ENCODE measurements around the gene SF3B2.

GRCh38 chr11:66067640-66068039, 15.5 kb downstream of the SF3B2 start:
- TF ChIP-seq TOX (CRISPR knock-in tag; IDR thresholded peaks at IDR 0.05; ENCODE audit: borderline replicate concordance) (no peak), ISL1 (CRISPR knock-in tag; IDR thresholded peaks at IDR 0.05) (no peak), TCF4 (CRISPR knock-in tag; IDR thresholded peaks at IDR 0.05; ENCODE audit: borderline replicate concordance) (no peak), CREB5 (CRISPR knock-in tag; IDR thresholded peaks at IDR 0.05; ENCODE audit: low read depth) (no peak), ZFP30 (CRISPR knock-in tag; IDR thresholded peaks at IDR 0.05) (no peak), PPARA (CRISPR knock-in tag; IDR thresholded peaks at IDR 0.05; ENCODE audit: borderline replicate concordance) (no peak), BACH2 (CRISPR knock-in tag; IDR thresholded peaks at IDR 0.05; ENCODE audit: borderline replicate concordance) (no peak), GLIS3 (CRISPR knock-in tag; IDR thresholded peaks at IDR 0.05) (no peak), RARB (CRISPR knock-in tag; IDR thresholded peaks at IDR 0.05) (no peak)
- TF ChIP-seq, protein P1, sequence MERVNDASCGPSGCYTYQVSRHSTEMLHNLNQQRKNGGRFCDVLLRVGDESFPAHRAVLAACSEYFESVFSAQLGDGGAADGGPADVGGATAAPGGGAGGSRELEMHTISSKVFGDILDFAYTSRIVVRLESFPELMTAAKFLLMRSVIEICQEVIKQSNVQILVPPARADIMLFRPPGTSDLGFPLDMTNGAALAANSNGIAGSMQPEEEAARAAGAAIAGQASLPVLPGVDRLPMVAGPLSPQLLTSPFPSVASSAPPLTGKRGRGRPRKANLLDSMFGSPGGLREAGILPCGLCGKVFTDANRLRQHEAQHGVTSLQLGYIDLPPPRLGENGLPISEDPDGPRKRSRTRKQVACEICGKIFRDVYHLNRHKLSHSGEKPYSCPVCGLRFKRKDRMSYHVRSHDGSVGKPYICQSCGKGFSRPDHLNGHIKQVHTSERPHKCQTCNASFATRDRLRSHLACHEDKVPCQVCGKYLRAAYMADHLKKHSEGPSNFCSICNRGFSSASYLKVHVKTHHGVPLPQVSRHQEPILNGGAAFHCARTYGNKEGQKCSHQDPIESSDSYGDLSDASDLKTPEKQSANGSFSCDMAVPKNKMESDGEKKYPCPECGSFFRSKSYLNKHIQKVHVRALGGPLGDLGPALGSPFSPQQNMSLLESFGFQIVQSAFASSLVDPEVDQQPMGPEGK (CRISPR knock-in tag; IDR thresholded peaks at IDR 0.05; ENCODE audit: borderline replicate concordance) = no peak
